GM19463 (cell line): ENCODE measurements around the gene HMG20B.
"Not testable (repeated sequence)": the region's sequence is repeated elsewhere in the genome, so short reads cannot be mapped to it uniquely, and the experiment has no call there.

Source experiments
- ATAC-seq: cut with Tn5 transposase; IDR thresholded peaks from one replicate; pipeline ENCODE4 v1.9.1; 2021; ENCODE audit warnings: mild to moderate bottlenecking, moderate library complexity; ENCODE audit not compliant: unreplicated experiment

The HMG20B gene

GRCh38 chr19:3578390-3578789 is 5.6 kb downstream of the HMG20B start:
- ATAC-seq = no peak

GRCh38 chr19:3580156-3580934 is 7.6 kb downstream of the HMG20B start:
- no peak for ATAC-seq

- not testable (repeated sequence) for ATAC-seq
These were observed 9.0 kb downstream of the HMG20B start for GRCh38 chr19:3581792-3582191.

- not testable (repeated sequence) for ATAC-seq
These were observed 11.5 kb downstream of the HMG20B start for GRCh38 chr19:3584036-3584802.

GRCh38 chr19:3585301-3586126 is 12.8 kb downstream of the HMG20B start, which contains the start of gene GIPC3:
TSS of gene GIPC3 (plus strand) at chr19:3585478. CDS start at chr19:3585598, 120 bp downstream.
- no peak for ATAC-seq

- no peak for ATAC-seq
These were observed 13.4 kb downstream of the HMG20B start for GRCh38 chr19:3586127-3586626.

- ATAC-seq = no peak
These were observed 14.1 kb downstream of the HMG20B start for GRCh38 chr19:3586707-3587346.

- no peak for ATAC-seq
These were observed 16.7 kb downstream of the HMG20B start for GRCh38 chr19:3589439-3589838.

- no peak for ATAC-seq
These were observed 17.2 kb downstream of the HMG20B start for GRCh38 chr19:3589949-3590348.

GRCh38 chr19:3590991-3591659 is 18.4 kb downstream of the HMG20B start:
- no peak for ATAC-seq

GRCh38 chr19:3591876-3592613 is 19.3 kb downstream of the HMG20B start:
- ATAC-seq = no peak

GRCh38 chr19:3593156-3593555 is 20.4 kb downstream of the HMG20B start:
- no peak for ATAC-seq

- ATAC-seq = no peak
These were observed 22.8 kb downstream of the HMG20B start for GRCh38 chr19:3595521-3596061.

- ATAC-seq = no peak
These were observed 27.0 kb downstream of the HMG20B start for GRCh38 chr19:3599776-3600187.

- no peak for ATAC-seq
These were observed 28.3 kb downstream of the HMG20B start for GRCh38 chr19:3601021-3601420.

- ATAC-seq = no peak
These were observed 30.5 kb downstream of the HMG20B start for GRCh38 chr19:3603121-3603811.

- ATAC-seq = no peak
These were observed 31.7 kb downstream of the HMG20B start for GRCh38 chr19:3604227-3604986.

GRCh38 chr19:3604987-3605343 is 32.2 kb downstream of the HMG20B start:
- ATAC-seq = no peak
